ENCODE results near the gene SYTL5. TPM values are rescaled to one million over a fixed set of nuclear protein-coding genes. Genes with fewer than 3 reads are reported as not detected.

Gene SYTL5
- total and polyA plus RNA-seq, 2 experiments from 2014 or later, result 0.23 to 0.35 TPM

GRCh38 chrX:38103857-38104812, 97.8 kb downstream of the SYTL5 start:
- Histone ChIP-seq H3K9me2 (ENCODE audit: insufficient read depth) (no peaks in the 10 kb centered on the region), H3K27me3 (ENCODE audit: insufficient read depth) (no peaks in the 10 kb centered on the region), H3K4me3 (no peak overlapping the region), H2AFZ (no peak overlapping the region), H4K20me1 (replicated peaks; ENCODE audit: insufficient read depth) (no peaks in the 10 kb centered on the region), H3K4me1 (ENCODE audit: insufficient read depth) (no peaks in the 10 kb centered on the region), H3K27ac (ENCODE audit: low read depth) (no peak overlapping the region), H3K79me2 (replicated peaks; ENCODE audit: insufficient read depth) (no peaks in the 10 kb centered on the region), H3K36me3 (ENCODE audit: insufficient read depth) (no peaks in the 10 kb centered on the region), H3F3A (replicated peaks; ENCODE audit: low read depth) (no peaks in the 10 kb centered on the region), H3K4me2 (no peak overlapping the region)
- H3K36me3 Mint-ChIP-seq (ENCODE audit: low read depth), result no peaks in the 10 kb centered on the region
- TF ChIP-seq JUNB (IDR thresholded peaks at IDR 0.05; ENCODE audit: unreplicated experiment), result no peak
- no peak for TF ChIP-seq ZNF114 (CRISPR knock-in tag; IDR thresholded peaks at IDR 0.05)
- no peak for TF ChIP-seq REST (IDR thresholded peaks at IDR 0.05; ENCODE audit: unreplicated experiment)
- TF ChIP-seq POLR2AphosphoS5 (IDR thresholded peaks at IDR 0.05; ENCODE audit: low read depth), result no peak
- TF ChIP-seq STAT1 (IDR thresholded peaks at IDR 0.05; ENCODE audit: unreplicated experiment), result no peak
- TF ChIP-seq, protein P1, sequence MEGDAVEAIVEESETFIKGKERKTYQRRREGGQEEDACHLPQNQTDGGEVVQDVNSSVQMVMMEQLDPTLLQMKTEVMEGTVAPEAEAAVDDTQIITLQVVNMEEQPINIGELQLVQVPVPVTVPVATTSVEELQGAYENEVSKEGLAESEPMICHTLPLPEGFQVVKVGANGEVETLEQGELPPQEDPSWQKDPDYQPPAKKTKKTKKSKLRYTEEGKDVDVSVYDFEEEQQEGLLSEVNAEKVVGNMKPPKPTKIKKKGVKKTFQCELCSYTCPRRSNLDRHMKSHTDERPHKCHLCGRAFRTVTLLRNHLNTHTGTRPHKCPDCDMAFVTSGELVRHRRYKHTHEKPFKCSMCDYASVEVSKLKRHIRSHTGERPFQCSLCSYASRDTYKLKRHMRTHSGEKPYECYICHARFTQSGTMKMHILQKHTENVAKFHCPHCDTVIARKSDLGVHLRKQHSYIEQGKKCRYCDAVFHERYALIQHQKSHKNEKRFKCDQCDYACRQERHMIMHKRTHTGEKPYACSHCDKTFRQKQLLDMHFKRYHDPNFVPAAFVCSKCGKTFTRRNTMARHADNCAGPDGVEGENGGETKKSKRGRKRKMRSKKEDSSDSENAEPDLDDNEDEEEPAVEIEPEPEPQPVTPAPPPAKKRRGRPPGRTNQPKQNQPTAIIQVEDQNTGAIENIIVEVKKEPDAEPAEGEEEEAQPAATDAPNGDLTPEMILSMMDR (conservative IDR thresholded peaks at IDR 0.05; ENCODE audit: low read depth in 2 of 2), result no peak
- TF ChIP-seq ETS1 (IDR thresholded peaks at IDR 0.05), result no peak
- TF ChIP-seq ZNF331 (CRISPR knock-in tag; IDR thresholded peaks at IDR 0.05; ENCODE audit: low read depth), result no peak
- H3K27me3 Mint-ChIP-seq (ENCODE audit: insufficient read depth, low read depth, poor library complexity), result no peaks in the 10 kb centered on the region
- DNase-seq (ENCODE audit: low spot score) (no peak), ATAC-seq (no peak)
- H3K4me3 Mint-ChIP-seq, result no peak overlapping the region
- H3K4me1 Mint-ChIP-seq, result peaks cover 12% of the 10 kb centered on the region
- H3K9me3 Mint-ChIP-seq, result no peaks in the 10 kb centered on the region; the same call in 2 of the 3 replicates
- no peak overlapping the region for H3K27ac Mint-ChIP-seq

Measured in GM23338 (cell line).